ENCODE data around the gene MALL.
"Not testable (repeated sequence)": the region's sequence is repeated elsewhere in the genome, so short reads cannot be mapped to it uniquely, and the experiment has no call there.

The MALL gene

DNA sequence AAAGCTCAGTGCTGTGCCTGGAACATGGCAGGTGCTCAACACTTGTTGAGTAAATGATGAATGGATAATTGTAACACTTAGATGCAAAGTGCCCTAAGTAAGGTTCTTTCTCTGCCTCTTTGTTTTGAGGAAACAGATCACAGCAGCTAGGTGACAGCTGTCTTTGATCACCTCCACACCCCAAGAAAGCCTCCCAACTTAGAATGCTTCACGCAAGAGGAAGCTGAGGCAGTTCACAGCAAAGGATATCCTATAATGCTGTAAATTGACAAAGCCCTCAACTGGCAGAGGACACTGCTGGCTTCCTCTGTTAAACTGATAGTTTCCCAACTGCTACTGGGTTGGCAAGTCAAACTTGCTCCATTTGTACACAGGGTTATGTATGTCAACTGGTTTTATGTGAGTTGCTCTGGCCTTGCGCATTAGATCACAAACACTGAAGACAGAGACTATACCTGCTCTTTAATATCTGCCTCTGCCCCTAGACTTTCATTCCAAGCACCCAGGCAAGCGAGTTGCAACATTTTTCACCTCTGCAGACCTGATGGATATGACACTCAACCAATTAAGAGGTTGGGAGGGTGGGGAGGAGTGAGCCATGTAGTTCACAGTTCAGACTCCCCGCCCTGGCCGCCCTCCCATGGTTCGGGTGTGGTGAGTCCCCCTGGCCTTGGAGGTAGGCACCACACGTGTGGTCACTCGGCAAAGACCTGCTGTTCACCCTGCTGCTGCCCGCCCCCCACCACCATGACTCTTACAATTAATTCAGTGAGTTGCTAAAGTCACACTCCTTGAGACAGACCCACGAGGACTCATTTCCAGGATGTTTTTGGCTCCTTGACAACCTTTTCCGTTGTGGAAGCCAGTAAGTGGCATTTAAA lies 4.8 kb upstream of the MALL start:
- no peak for DNase-seq

DNA sequence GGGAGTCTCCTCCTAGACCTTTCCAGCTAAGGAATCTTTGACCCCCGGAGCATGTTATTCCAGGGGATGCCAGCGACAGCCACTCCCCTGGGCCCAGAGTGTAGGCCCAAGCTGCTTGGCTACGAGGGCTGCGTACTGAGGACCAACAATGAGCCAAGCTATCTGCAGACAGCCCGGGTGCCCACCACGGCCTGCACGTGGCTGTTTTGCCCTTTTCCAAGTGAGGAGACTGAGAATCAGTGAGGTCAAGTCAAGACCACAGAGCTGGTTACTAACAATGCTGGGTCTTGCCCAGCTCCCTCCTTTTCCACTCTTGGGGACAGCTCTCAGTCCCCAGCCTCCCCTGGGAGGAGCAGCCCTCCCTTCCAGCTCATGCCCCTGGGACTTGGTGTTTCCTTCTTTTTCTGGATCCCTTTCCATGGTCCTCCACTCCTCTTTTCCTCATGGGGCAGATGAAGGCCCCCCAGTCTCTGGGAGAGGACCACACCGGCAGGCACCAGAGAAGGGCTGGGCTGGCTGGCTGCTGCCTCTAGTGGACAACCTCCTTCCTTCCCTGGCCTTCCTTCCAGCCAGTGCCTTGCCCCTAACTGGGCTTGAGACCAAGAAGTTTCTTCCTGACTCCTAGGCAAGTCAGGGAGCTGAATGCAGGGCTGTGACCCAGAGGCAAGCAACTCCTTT lies 550 bp upstream of the MALL start:
- no peak for DNase-seq

DNA sequence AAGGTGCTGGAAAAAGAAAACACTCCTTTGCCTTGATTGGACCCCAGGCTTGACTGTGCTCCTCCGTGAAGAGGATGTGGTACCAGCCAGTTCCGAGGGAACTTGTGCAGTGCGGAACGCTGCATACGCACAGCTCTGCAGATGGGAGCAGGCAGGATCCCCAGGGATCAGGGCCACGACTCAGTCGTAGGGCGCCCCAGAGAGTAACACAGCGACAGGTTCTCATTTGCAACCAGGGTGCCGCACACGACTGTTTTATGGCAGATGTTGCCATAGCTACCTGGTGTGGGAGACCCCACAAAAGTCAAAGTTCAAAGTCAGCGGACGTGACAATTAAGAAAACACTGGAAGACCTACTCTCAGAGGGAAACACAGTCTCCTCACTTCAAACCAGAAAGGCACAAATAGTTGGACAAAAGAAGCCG lies 779 bp downstream of the MALL start:
- DNase-seq: no peak

DNA sequence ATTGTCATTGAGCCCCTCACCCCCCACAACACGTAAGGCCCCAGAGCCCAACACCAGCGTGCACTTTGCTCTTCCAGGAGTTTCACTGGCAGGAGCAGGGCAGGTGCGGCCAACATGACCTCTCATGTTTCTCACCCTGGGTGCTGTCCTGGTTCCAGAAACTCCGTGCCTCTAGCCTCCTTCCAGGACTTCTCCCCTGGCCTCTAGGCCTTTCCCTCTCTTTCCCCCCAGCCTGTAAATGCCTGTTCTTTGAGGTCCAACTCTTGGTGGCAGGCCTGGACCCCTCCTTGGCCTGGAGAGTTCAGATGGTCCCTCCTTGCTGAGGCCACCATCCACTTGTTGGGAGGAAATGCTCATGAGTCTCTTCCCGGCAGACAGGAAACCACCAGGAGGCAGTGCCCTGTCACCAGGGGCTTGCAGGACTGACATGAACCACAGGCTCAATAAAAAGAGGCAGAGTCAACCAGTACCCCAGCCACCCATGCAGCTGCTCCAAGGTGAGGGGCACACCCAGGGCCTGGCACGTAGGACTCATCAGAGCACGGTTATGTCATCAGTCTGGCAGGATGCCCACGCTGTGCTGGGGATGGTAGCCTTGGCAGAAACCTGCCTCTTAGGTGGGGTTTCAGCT lies 1.5 kb downstream of the MALL start:
- DNase-seq: no peak

DNA sequence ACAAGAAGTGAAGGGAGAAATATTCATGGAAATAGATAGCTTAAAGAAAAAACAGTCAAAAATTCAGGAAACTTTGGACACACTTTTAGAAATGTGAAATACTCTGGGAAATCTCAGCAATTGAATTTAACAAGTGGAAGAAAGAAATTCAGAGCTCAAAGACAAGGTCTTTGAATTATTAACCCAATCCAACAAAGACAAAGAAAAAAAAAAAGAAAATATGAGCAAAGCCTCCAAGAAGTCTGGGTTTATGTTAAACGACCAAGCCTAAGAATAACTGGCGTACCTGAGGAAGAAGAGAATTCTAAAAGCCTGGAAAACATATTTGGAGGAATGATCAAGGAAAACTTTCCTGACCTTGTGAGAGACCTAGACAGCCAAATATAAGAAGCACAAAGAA lies 7.3 kb downstream of the MALL start:
- DNase-seq: not testable (repeated sequence)

DNA sequence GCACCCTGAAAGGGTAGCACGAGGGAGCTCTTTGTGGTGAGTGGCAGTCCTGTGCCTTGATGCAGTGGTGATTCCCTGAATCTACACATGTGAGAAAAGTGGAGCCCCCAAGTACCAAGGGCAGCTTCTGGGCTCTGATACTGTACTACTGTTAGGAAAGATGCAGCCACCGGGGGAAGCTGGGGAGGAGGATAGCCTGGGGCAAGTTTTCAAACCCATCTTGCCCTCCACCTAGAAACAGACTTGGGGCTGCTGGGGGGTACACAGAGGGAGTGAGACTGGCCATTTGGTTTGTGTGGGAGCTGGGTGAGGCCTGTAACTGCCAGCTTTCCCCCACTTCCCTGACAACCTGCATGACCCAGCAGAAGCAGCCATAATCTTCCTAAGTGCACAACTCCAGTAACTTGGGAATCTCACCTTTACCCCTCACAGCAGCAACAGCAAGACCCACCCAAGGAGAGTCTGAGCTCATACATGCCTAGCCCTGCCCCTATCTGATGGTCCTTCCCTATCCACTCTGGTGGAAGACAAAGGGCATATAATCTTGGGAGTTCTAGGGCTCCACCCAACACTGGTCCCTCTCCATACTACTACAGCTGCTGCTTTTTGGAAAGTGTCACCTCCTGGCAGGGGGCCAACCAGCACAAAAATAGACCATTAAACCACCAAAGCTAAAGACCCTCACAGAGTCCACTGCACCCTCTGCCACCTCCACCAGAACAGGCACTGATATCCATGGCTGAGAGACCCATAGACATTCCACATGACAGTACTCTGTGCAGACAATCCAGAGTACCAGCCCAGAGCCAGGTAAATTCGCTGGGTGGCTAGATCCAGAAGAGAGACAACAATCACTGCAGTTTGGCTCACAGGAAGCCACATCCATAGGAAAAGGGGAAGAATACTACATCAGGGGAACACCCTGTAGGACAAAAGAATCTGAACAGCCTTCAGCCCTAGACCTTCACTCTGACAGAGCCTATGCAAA lies 8.2 kb downstream of the MALL start:
- no peak for DNase-seq

DNA sequence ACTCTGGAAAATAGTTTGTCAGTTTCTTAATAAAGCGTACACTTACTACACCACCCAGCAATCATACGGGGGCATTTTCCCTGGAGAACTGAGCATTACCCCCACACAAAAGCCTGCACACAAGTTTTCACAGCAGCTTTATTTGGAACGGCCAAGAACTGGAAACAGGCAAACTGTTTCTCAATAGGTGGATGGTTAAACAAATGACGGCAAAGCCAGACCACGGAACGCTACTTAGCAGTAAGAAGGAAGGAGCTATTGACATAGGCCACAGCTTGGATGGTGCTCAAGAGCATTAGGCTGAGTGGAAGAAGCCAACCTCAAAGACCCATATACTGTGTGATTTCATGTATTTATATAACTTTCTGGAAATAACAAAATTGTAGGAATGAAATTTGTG lies 9.0 kb downstream of the MALL start:
- DNase-seq: no peak

DNA sequence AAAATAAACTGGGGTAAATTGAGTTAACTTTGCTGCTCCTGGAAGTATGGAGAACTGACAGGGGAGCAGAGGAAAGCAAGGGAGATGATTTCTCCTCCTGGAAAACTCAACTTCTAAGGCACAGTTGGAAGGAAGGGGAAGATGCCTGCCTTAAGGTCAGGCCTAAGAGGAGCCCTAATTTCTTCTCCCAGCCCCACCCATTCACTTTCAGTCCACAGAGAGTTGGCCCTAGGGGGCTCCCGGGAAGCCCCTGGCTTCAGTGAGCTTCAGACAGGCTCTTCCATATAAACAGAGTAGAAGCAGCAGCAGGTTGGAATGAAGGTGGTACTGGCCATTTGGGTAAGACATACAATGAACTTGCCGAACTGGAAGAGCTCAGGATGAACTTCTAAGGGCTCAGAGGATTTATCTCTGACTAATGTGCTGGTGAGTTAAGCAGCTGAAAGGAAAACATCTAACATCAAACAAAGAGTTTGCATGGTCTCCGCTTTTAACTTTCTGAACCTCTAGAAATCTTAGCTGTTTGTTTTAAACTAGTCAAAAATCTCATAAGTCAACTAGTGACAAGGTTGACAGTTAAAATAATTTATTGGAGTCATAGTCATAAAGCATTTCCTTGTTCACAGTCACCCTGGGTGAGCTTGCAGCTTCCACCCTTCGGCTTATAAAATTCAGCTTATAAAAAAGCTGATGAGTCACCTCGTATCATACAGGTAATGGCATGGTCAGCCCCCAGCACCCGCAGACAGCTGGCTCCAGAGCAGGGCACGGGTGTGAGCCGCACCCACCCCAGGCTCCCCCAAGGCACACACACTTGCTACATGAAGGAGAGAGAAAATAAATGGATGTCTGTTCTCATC lies 9.8 kb downstream of the MALL start:
- DNase-seq: no peak

DNA sequence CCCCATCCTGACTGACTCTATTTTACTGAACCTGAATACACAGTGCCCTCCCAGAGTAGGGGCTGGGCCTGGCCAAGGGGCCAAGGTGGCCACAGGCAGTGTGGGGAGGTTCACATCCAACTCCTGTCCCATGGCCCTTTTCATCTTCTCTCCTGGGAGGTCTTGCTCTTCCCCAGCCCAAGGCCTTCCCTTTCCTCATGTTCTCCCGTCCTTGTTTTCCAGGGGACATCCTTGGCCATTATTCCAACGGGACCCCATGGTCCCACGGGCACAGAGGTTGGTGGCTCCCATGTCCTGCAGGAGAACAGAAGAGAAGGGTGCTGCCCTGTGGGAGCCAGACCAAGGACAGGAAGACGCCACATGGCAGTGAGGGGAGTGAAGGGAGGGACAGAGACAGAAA lies 10.4 kb downstream of the MALL start:
- no peak for DNase-seq

DNA sequence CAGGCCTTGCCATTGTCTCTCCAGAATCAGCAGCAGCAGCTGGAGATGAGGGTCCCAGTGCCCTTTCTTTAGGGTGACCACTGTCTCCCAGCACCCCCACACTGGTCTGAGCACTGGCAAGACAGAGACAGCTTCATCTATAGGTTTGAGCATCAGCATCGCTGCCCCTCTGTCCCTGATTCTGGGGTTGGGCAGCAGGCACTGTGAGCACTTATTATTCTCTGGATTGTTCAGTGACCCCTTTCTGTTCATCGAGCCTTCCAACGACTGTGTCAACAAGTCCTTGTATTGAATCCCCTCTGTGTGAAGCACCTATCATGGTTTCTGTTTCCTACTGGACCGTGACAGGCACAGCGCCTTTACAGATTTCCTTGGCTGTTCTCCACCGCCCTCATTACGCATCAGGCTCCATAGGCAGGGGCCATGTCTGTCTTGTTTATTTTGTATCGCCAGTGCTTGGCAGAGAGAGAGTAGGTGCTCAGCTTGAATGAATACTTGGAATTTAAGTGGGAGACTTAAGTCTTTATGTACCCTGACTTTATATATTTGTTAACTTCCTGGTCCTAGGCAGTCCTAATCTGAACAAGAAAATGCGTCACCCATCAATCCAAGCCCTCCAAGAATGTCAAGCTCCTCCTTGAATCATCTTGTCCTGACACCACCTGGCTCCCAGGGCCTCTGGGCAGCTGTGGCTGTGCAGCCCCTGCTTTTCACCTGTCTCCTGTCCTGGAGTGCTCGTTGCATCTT lies 11.4 kb downstream of the MALL start:
- DNase-seq: no peak

DNA sequence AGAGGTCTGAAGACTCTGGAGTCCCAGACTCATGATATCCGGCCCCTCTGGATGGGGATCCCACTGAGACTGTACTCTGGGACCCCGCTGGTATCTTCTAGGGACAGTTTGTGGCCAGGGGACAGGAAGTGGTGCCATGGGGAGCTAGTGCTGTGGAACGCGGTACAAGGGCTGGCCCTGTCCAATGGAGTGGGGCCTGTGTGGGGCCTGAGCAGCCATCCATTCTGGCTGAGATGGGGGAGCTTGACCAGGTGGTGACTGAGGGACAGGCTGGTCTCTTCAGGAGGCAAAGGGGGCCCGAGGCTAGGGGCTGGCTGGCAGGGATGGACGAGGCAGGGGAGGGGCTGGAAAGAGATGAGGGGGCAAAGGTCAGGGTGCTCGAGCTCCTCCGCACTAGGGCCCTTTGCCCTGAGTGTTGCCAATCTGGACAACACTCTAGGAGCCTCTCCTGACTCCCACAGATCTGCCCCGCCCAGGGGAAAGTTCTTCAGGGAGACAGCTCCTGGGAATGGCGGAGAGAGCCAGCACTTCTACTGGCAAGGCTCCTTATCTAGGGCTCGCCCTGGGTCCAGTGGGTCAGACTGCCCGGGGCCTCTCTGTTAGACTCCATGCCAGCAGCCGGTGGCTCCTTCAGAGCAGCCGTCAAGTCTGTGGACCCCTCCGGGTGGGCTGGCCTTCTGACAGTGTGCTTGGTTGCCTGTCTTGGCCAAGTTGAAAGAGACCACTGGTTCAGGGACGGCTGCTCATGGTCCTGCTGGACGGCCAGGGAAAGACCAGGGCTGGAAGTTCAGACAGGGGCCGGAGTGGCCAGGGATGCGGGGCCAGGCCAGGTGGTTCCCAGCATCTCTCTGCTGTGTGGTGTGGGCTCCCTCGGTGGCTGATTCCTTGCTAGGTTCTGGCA lies 12.3 kb downstream of the MALL start:
- DNase-seq: no peak

DNA sequence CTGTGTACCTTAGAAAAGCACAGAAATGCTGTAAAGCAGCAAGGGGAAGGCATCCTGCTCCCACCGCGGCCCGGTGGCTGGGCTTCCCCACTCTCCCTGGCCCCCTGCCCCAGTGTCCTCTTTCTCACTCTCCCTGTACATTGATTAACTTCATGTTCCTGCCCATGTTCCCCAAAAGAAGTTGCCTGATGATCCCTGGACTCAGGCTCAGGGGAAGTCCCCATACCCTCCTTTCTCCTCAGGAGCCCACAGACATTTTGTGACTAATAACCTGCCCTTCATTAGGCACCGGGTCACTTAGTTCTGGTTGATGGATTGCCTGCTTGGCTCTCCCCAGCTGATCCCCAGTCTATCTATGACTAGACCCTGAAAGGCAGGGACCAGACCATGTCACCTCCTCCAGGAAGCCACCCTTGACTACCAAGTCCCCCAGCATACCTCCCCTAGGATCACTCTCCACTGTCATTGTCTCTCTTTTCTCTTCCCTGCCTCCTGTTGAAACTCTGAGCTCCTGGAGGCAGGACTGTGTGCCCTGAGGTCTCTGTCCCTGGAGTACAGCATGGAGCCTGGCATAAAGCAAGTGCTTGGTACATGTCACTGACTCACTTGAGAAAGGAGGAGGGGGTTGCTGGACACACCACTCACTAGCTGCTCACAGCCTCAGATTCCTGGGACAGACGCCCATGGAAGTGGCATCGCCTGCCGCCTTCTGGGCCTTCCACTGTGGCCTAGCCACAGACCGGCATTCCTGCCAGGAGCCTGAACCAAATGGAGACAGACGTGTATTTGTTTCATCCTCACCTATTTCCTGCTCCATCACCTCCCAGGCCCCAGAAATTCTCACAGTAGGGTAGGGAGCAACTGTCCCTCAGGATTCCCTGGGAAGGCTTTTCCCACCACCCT lies 13.5 kb downstream of the MALL start:
- DNase-seq: no peak

DNA sequence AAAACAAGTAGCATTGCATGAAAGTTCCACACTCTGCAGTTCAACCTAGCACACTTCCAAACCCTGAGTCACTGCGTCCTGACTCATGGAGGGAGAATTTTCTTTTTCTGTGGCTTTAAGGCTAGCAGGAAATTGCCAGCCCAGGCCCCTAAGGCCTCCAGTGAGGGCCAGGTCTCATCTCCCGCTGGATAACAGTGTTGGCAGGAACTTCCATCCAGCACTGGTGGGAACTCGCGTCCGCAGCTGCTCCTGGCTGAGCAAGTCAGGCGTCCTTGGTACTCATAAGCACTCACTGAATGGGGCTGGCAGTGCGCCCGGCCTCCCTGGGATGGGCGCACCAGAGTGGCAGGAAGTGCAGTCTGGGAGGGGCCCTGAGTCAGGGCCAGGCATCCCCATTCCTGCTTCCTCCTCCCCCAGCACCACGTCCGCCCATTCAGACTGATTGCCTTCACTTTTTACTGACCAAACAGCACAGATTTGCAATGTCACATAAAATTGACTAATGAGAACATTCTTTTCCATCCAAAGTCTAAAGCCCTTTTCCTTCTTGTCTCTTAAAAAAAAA lies 14.3 kb downstream of the MALL start:
- DNase-seq: no peak

DNA sequence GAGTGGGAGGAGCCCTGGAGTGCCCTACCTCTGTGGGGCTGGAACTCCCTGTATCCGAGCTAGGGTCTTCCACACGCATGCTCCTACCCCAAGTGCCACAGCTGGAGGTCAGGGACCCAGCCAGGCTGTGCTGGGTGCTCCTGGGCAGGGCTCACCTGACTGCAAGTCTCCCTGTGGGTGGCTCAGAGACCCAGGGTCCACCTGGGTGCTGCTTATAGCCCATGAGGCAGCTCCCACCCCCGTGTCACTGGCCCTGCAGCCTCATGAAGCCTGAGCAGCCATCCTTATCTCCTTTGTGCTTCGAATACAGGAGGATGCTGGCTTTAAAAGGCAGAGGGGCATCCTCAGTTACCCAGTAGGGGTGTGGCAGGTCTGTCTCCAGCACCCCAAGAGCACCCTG lies 14.7 kb downstream of the MALL start:
- DNase-seq: not testable (repeated sequence)

DNA sequence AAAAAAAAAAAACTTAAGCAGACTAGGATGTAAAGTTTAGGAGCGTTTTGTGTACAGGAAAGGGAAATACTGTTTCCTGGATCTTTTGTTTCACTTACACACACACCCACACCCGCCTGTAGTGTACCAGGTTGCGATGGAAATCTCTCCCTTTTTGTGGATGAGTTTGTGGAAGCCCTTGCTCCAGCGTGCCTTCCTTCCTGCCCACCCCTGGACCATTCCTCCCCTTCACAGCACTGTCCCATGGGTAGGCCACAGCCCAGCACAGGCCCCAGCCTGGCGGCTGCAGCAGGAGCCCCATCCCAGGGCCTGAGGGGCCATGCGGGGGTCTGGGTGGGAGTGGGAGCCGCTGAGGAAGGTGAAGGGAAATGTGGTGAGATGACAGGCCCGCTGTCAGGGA lies 15.1 kb downstream of the MALL start:
- no peak for DNase-seq

DNA sequence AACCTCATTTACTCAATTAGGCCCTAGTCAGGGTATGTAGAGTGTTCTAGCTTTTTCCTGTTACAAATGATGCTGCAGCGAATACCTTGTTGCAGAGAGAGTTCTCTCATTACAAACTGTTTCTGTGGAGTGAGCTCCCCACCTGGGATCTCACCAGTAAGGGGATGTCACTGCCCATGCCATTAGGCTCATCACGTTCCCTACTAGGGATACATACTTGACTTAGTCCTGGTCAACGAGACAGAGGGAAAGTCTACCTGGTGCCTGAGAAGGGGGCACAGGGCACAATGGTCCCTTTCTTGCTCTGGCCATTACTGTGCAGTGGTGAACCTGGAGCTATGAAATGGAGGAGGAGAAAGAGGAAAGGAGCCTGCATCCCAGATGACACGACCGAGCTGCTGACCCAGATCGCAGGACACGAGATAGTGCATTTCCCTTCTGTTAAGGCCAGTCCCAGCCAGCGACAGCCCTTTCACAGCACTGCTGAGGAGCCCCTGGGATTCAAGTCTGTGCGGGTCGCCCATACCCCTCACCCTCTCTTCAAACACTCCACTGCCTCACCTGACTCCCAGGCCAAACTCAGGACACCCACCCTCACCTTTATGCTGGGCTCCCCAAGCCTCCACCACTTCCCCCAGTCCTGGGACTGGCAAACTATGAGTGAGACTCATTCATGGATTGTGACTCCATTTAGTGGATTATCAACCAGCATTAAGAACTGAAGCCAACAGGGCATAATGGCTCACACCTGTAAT lies 16.0 kb downstream of the MALL start:
- DNase-seq: no peak

DNA sequence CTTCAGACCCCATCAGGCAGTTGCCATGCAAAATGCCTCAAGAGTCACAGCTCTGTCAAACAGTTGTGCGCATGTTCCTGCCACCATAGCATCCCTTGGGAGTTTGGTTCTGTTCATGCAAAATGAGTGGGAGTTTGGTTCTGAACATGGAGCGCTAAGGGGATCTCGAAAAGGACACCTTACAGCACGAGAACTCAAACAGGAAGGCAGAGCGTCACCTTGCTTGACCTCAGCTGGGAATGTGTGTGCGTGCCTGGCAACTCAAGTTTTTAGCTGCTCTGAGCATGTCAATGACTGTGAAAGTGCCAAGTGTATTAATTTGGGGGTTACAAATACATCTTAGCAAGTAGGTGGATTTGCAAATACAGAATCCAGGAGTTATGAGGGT lies 16.6 kb downstream of the MALL start:
- no peak for DNase-seq
